Measurements from ENCODE around the gene SYCN. TPM values are rescaled to one million over a fixed set of nuclear protein-coding genes. Genes with fewer than 3 reads are reported as not detected.

The SYCN gene
- total and polyA plus RNA-seq, 2 of the 8 experiments (the other 6 are each of a cell fraction or from before 2014, with no cell fraction given) = not detected

DNA sequence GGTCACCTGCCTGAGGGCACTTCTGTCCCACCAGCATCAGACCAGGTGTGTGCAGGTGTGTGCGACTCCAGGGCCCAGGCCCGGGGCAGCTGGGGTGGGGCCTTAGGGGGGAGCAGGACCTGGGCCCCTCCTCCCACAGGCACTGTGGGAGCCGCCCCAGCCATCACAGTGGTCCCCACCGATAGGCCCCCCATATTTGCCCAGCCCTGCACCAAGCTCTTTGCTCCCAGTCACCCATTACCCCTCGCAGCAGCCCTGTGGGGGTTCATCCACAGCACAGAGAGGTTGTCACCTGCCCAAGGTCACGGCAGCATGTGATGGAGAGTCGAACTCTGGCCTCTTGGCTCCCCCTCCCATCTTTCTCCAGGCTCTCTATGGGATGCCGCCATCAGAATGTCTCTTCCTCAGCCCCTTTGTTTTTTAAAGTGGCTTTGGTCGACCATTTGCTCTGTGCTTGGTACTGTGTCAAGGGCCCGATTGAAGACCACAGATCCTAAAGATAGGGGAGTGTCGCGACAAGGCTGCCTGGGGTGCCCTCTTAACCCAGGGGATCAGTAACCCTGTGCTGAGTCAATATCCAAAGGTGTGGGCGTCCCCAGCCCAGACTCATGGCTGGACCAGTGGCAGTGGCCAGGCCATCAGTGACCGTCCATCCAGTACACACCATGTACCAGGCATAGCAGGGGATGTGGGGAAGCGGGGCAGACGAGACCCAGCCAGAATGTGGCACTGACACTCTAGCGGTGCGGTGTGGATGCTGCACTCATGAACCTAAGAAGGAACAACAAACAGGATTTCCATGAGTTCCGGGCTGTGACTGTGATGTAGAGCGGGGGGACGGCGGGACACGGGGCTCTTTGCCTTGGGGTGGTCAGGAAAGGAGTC lies 35.6 kb downstream of the SYCN start:
- DNase-seq (ENCODE audit: low read depth in 1 of 2, low spot score in 2 of 2) = no peak
- peak overlapping the region; percentile 88; the same call in 1 of the 2 replicates for H2BK15ac ChIP-seq (ENCODE audit: low read length)
- FAIRE-seq = no peak
- no peaks in the 10 kb centered on the region for H3K27me3 ChIP-seq (replicated peaks in 1 of 4; ENCODE audit: control insufficient read depth in 3 of 4, extremely low read depth in 1 of 4, insufficient read depth in 3 of 4, low read length in 3 of 4)
- no peak overlapping the region for H3K4me3 ChIP-seq (ENCODE audit: extremely low read depth in 1 of 4, insufficient read depth in 2 of 4, low read depth in 3 of 4, low read length in 4 of 4)
- no peak overlapping the region; a peak in 1 of 4 replicates for H3K4me2 ChIP-seq (ENCODE audit: insufficient read depth in 1 of 2, low read depth in 2 of 2, low read length in 2 of 2)
- peaks cover 0 to 7% (median 3%) of the 10 kb centered on the region in 4 experiments; a peak in 3 of 8 replicates for H3K36me3 ChIP-seq (ENCODE audit: control insufficient read depth in 2 of 4, insufficient read depth in 4 of 4, low read length in 3 of 4)
- H3K14ac ChIP-seq (ENCODE audit: insufficient read length) = no peak overlapping the region
- H3K9me3 ChIP-seq (ENCODE audit: insufficient read depth in 2 of 2, low read depth in 1 of 2, low read length in 1 of 2) = no peaks in the 10 kb centered on the region
- no peak overlapping the region for H2AK5ac ChIP-seq (ENCODE audit: low read depth, low read length)
- ChIA-PET CTCF (ENCODE audit: partially characterized antibody) (interaction anchor here (0.9 to 2.8 kb wide), 4 partner anchors 11 to 46 kb away, joined by 3 to 6 read pairs (median 4); no protein-coding TSS in a partner anchor), POLR2A (ENCODE audit: partially characterized antibody) (interaction anchor here (0.6 to 1.6 kb wide), 3 partner anchors 13 to 159 kb away, joined by 3 to 6 read pairs (median 3); no protein-coding TSS in a partner anchor)
- H4K5ac ChIP-seq (ENCODE audit: insufficient read length, low read depth, low read length) = no peak overlapping the region
- no peak overlapping the region for H3K23ac ChIP-seq (ENCODE audit: insufficient read length)
- no peak overlapping the region for H3K27ac ChIP-seq (ENCODE audit: low read depth, low read length)
- no peak overlapping the region for H2AFZ ChIP-seq (ENCODE audit: low read length)
- 0 out of 2 replicates have a peak overlapping the region, but pooled peaks have one; percentile 71 for H2BK5ac ChIP-seq (ENCODE audit: low read depth, low read length)
- no peak overlapping the region for H3K9ac ChIP-seq (replicated peaks in 1 of 4; ENCODE audit: extremely low read depth in 1 of 4, low read depth in 3 of 4, low read length in 3 of 4)
- H2BK12ac ChIP-seq (ENCODE audit: low read depth, low read length) = peak overlapping the region; percentile 87; the same call in 1 of the 2 replicates
- H3K23me2 ChIP-seq (ENCODE audit: low read depth, low read length) = no peaks in the 10 kb centered on the region
- no peak overlapping the region for H4K91ac ChIP-seq (replicated peaks; ENCODE audit: insufficient read length, low read length)
- H2BK120ac ChIP-seq (replicated peaks; ENCODE audit: low read depth, low read length) = no peak overlapping the region
- peaks cover 9 to 27% of the 10 kb centered on the region in 2 experiments for H4K20me1 ChIP-seq (replicated peaks in 1 of 2; ENCODE audit: control insufficient read depth in 1 of 2, insufficient read depth in 2 of 2, low read length in 2 of 2)
- peaks cover 7% of the 10 kb centered on the region for H3K79me1 ChIP-seq (ENCODE audit: low read depth, low read length)
- peaks cover 0 to 6% of the 10 kb centered on the region in 2 experiments; a peak in 1 of 4 replicates for H3K79me2 ChIP-seq (ENCODE audit: control insufficient read depth in 1 of 2, insufficient read depth in 2 of 2, low read length in 2 of 2)
- H3K4ac ChIP-seq (replicated peaks; ENCODE audit: insufficient read length, low read depth, low read length) = no peak overlapping the region
- 88% methylated on average over 23 of the region's 23 CpGs; no CpG with 5 or more reads in 1 of the 2 experiments for WGBS, 2 experiments (ENCODE audit: extremely low coverage in 1 of 2, insufficient coverage in 1 of 2, insufficient read length in 1 of 2, insufficient replicate concordance in 2 of 2, low coverage in 1 of 2, low lambda C conversion rate in 2 of 2, missing lambda C conversion rate in 1 of 2)
- H3K4me1 ChIP-seq (replicated peaks in 1 of 4; ENCODE audit: control insufficient read depth in 3 of 4, insufficient read depth in 4 of 4, low read length in 3 of 4) = peaks cover 2 to 32% (median 16%) of the 10 kb centered on the region in 4 experiments
- no peak overlapping the region for H3K56ac ChIP-seq (replicated peaks; ENCODE audit: insufficient read length, low read depth, low read length)
- no peak overlapping the region; the same call in 1 of the 2 replicates for H3K18ac ChIP-seq (ENCODE audit: extremely low read depth, low read length)
- H2BK20ac ChIP-seq (ENCODE audit: low read length) = no peak overlapping the region
- H4K8ac ChIP-seq (ENCODE audit: extremely low read depth, insufficient read depth, low read length) = 0 out of 2 replicates have a peak overlapping the region, but pooled peaks have one; percentile 14
- TF ChIP-seq RFX5 (IDR thresholded peaks at IDR 0.05; ENCODE audit: borderline replicate concordance, low read depth, low read length) = no peak
- no peak for TF ChIP-seq SRF (IDR thresholded peaks at IDR 0.05; ENCODE audit: low read depth, low read length)
- TF ChIP-seq CTBP2 (IDR thresholded peaks at IDR 0.05; ENCODE audit: borderline replicate concordance, insufficient read depth, insufficient read length, low read length) = no peak
- no peak for TF ChIP-seq EGR1 (IDR thresholded peaks at IDR 0.05; ENCODE audit: borderline replicate concordance, low read depth, low read length)
- no peak for TF ChIP-seq POLR2AphosphoS5 (IDR thresholded peaks at IDR 0.05; ENCODE audit: low read depth, low read length)
- TF ChIP-seq CEBPB (IDR thresholded peaks at IDR 0.05; ENCODE audit: low read depth, low read length) = no peak
- no peak for TF ChIP-seq RNF2 (IDR thresholded peaks at IDR 0.05; ENCODE audit: borderline replicate concordance, low read depth, low read length, missing control alignments, poor library complexity, severe bottlenecking)
- no peak for TF ChIP-seq TCF12 (IDR thresholded peaks at IDR 0.05; ENCODE audit: low read depth, low read length)
- TF ChIP-seq, protein P1, sequence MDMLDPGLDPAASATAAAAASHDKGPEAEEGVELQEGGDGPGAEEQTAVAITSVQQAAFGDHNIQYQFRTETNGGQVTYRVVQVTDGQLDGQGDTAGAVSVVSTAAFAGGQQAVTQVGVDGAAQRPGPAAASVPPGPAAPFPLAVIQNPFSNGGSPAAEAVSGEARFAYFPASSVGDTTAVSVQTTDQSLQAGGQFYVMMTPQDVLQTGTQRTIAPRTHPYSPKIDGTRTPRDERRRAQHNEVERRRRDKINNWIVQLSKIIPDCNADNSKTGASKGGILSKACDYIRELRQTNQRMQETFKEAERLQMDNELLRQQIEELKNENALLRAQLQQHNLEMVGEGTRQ (IDR thresholded peaks at IDR 0.05; ENCODE audit: low read length) = no peak
- TF ChIP-seq TEAD4 (IDR thresholded peaks at IDR 0.05; ENCODE audit: low read depth, low read length) = no peak

Measured in H1 (cell line).